Endothelial cell of umbilical vein (primary cell): ENCODE measurements around the gene MRPL54. TPM values are rescaled to one million over a fixed set of nuclear protein-coding genes. Genes with fewer than 3 reads are reported as not detected.

Source experiments
- BruUV-seq: library from RNA; stranded (reverse); fragments of 400-500 nt; replicated peaks from 2 replicates; lab custom pipeline; 2021; lab: Mats Ljungman, UMichigan
- CTCF ChIA-PET: fragments of 300-600, 350-600 bp; sonication (Branson Sonifier 250); formaldehyde crosslinking; loops from one replicate; lab custom pipeline; 2021; ENCODE audit warnings: antibody characterized with exemption, inconsistent platforms; lab: Charles Lee
- POLR2A ChIA-PET: fragments of 300-600, 350-600 bp; sonication (Branson Sonifier 250); formaldehyde crosslinking; loops from one replicate; lab custom pipeline; 2021; ENCODE audit warnings: antibody characterized with exemption, inconsistent platforms; lab: Charles Lee
- DNase-seq: peaks from one replicate; pipeline ENCODE4 v3.0.0-alpha.2; 2011; ENCODE audit warnings: low read depth, low spot score
- FAIRE-seq: peaks from 2 replicates; lab custom pipeline; 2011; peaks lifted over from hg19 to GRCh38; lab: Jason Lieb, UNC
- H2AFZ ChIP-seq: 2 replicates; pipeline ENCODE4 v1.6.0; 2012; ENCODE audit warnings: low read depth, low read length, control low read depth, inconsistent platforms
- H3K27ac ChIP-seq: 2 replicates; pipeline ENCODE4 v1.5.1; 2011; ENCODE audit warnings: low read depth, mild to moderate bottlenecking, control low read depth, low read length, moderate library complexity; ENCODE audit not compliant: insufficient read depth
- H3K27me3 ChIP-seq, 2 experiments: 2 replicates each; pipeline versions ENCODE4 v1.6.0 to v1.6.1; 2011; ENCODE audit warnings: low read length in 2 of 2, mixed read lengths in 1 of 2; ENCODE audit not compliant: control insufficient read depth in 2 of 2, insufficient read depth in 2 of 2
- H3K36me3 ChIP-seq, 2 experiments: 2 replicates in 1 of 2; 3 replicates in 1 of 2; pipeline ENCODE4 v1.5.1; 2011; ENCODE audit warnings: low read length in 2 of 2, mild to moderate bottlenecking in 1 of 2, moderate library complexity in 1 of 2; ENCODE audit not compliant: control insufficient read depth in 2 of 2, insufficient read depth in 2 of 2; ENCODE audit errors: extremely low read depth in 1 of 2
- H3K4me1 ChIP-seq: 3 replicates; pipeline ENCODE4 v1.5.1; 2011; ENCODE audit warnings: mild to moderate bottlenecking, low read length; ENCODE audit not compliant: control insufficient read depth, insufficient read depth; ENCODE audit errors: extremely low read depth
- H3K4me2 ChIP-seq: 2 replicates; pipeline ENCODE4 v1.6.1; 2011; ENCODE audit warnings: low read length, control low read depth, mixed read lengths; ENCODE audit not compliant: insufficient read depth
- H3K4me3 ChIP-seq, 3 experiments: fragments of 200-600 bp in 1 of 3; sonication (generic), shearing (Covaris generic) in 1 of 3; replicated peaks in 1 of 3; 2 replicates each; pipeline ENCODE4 v1.5.1; 2011 to 2016; ENCODE audit warnings: control low read depth in 3 of 3, low read length in 3 of 3, mild to moderate bottlenecking in 2 of 3, inconsistent platforms in 1 of 3, low read depth in 1 of 3, moderate library complexity in 1 of 3; ENCODE audit not compliant: insufficient read depth in 1 of 3
- H3K79me2 ChIP-seq: 2 replicates; pipeline ENCODE4 v1.6.0; 2012; ENCODE audit warnings: low read length, inconsistent platforms; ENCODE audit not compliant: control insufficient read depth, insufficient read depth
- H3K9ac ChIP-seq: replicated peaks from 2 replicates; pipeline ENCODE3; 2011; ENCODE audit warnings: low read length, control low read depth; ENCODE audit not compliant: insufficient read depth; ENCODE audit errors: extremely low read depth
- H3K9me1 ChIP-seq: replicated peaks from 3 replicates; pipeline ENCODE4 v1.6.0; 2011; ENCODE audit warnings: mild to moderate bottlenecking, low read length; ENCODE audit not compliant: control insufficient read depth, insufficient read depth; ENCODE audit errors: extremely low read depth
- H3K9me3 ChIP-seq: replicated peaks from 2 replicates; pipeline ENCODE4 v1.5.1; 2012; ENCODE audit warnings: low read length, inconsistent platforms; ENCODE audit not compliant: control insufficient read depth, insufficient read depth
- H4K20me1 ChIP-seq: replicated peaks from 2 replicates; pipeline ENCODE3; 2011; ENCODE audit warnings: mild to moderate bottlenecking, low read length; ENCODE audit not compliant: control insufficient read depth, insufficient read depth; ENCODE audit errors: extremely low read depth
- CTCF ChIP-seq, 2 donors: IDR thresholded peaks; 1 replicate in 1 of 2; 2 replicates in 1 of 2; pipeline ENCODE4 v1.5.1; 2011; ENCODE audit warnings: low read length in 2 of 2, mild to moderate bottlenecking in 2 of 2, moderate library complexity in 2 of 2, control low read depth in 1 of 2, inconsistent platforms in 1 of 2, low read depth in 1 of 2; ENCODE audit not compliant: insufficient read depth in 1 of 2; ENCODE audit errors: extremely low read depth in 1 of 2
- EZH2 ChIP-seq: IDR thresholded peaks from 2 replicates; pipeline ENCODE4 v1.6.1; 2012; ENCODE audit warnings: borderline replicate concordance, low read depth, mild to moderate bottlenecking, moderate library complexity, low read length, inconsistent platforms; ENCODE audit not compliant: severe bottlenecking
- FOS ChIP-seq: IDR thresholded peaks from 2 replicates; pipeline ENCODE4 v1.6.1; 2011; ENCODE audit warnings: mild to moderate bottlenecking, low read length, moderate library complexity, borderline replicate concordance; ENCODE audit not compliant: insufficient read depth
- GATA2 ChIP-seq: IDR thresholded peaks from 2 replicates; pipeline ENCODE4 v1.7.0; 2011; ENCODE audit warnings: low read depth, mild to moderate bottlenecking, moderate library complexity, mixed read lengths, low read length; ENCODE audit not compliant: insufficient read length, insufficient read depth
- JUN ChIP-seq: IDR thresholded peaks from 2 replicates; pipeline ENCODE4 v1.6.1; 2011; ENCODE audit warnings: borderline replicate concordance, low read depth; ENCODE audit not compliant: insufficient read length, insufficient read depth
- MYC ChIP-seq: IDR thresholded peaks from one replicate; pipeline ENCODE4 v1.6.1; 2011; ENCODE audit warnings: mild to moderate bottlenecking, low read depth, low read length
- POLR2A ChIP-seq: IDR thresholded peaks from 2 replicates; pipeline ENCODE4 v1.6.1; 2012; ENCODE audit warnings: low read depth, mild to moderate bottlenecking, control low read depth, low read length
- POLR2AphosphoS5 ChIP-seq: IDR thresholded peaks from 2 replicates; pipeline ENCODE4 v1.6.1; 2012; ENCODE audit warnings: low read depth, mild to moderate bottlenecking, control low read depth, low read length, moderate library complexity; ENCODE audit not compliant: insufficient read depth
- dilution Hi-C: fragments of 300-500 bp; cut with MboI; formaldehyde crosslinking; loops from one replicate; pipeline ENCODE4 v1.15.0; 2019; ENCODE audit warnings: low sequenced_read_pairs; ENCODE audit not compliant: extremely low pct_ligation_motif_present
- intact Hi-C: fragments of 100-400 bp; cut with micrococcal nuclease; formaldehyde crosslinking; loops from one replicate; pipeline ENCODE4 v1.10.0; 2022
- polyA plus RNA-seq, 4 experiments: library from polyadenylated mRNA; depleted of rRNA in 3 of 4; stranded (reverse) in 3 of 4; unstranded in 1 of 4; fragments of >200 nt; gene quantifications; 2 replicates each; pipeline versions ENCODE4 v1.2.1 to v1.2.3, GENCODE V29; 2011 to 2012; ENCODE audit warnings: missing spikeins in 1 of 4
- total RNA-seq: library from RNA; stranded (reverse); gene quantifications from 2 replicates; pipeline ENCODE4 v1.2.3, GENCODE V29; 2021
- TF ChIP-seq, protein P1 (sequence below): IDR thresholded peaks from 2 replicates; pipeline ENCODE4 v1.6.1; 2011; ENCODE audit not compliant: insufficient read depth, insufficient read length

The MRPL54 gene
- total and polyA plus RNA-seq, 2 donors (not counting 3 experiments of a cell fraction or from before 2014, with no cell fraction given): 76.3 to 93.1 TPM

- no peak overlapping the region for H3K9ac ChIP-seq
- H3K4me2 ChIP-seq: no peak overlapping the region
- ChIA-PET CTCF (no interaction called here), POLR2A (no interaction called here)
- H4K20me1 ChIP-seq: no peaks in the 10 kb centered on the region
- H3K36me3 ChIP-seq: peaks cover 0 to 13% of the 10 kb centered on the region in 2 experiments
- H3K9me3 ChIP-seq: no peaks in the 10 kb centered on the region
- dilution Hi-C loops: no loop called here
- no peak overlapping the region for H3K4me3 ChIP-seq
- no peaks in the 10 kb centered on the region for H3K27me3 ChIP-seq
- DNase-seq (no peak), FAIRE-seq (no peak)
- H3K9me1 ChIP-seq: no peaks in the 10 kb centered on the region
- H3K27ac ChIP-seq: no peak overlapping the region
- TF ChIP-seq FOS (no peak), POLR2AphosphoS5 (no peak), GATA2 (no peak), JUN (no peak), MYC (no peak), EZH2 (no peak), CTCF (IDR thresholded peaks at IDR 0.05; ENCODE audit: extremely low read depth in 1 of 2, insufficient read depth in 1 of 2, low read depth in 1 of 2, low read length in 2 of 2) (no peak), POLR2A (no peak)
- TF ChIP-seq, protein P1, sequence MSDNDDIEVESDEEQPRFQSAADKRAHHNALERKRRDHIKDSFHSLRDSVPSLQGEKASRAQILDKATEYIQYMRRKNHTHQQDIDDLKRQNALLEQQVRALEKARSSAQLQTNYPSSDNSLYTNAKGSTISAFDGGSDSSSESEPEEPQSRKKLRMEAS: no peak
- no TSS peak for BruUV-seq
- no peaks in the 10 kb centered on the region for H3K4me1 ChIP-seq
- no peak overlapping the region for H2AFZ ChIP-seq
- H3K79me2 ChIP-seq: no peaks in the 10 kb centered on the region
- intact Hi-C loops: no loop called here
Observed at GRCh38 chr19:3751236-3751635, 11.2 kb upstream of the MRPL54 start.
